COLO829 (cell line): ENCODE measurements around the gene CDK19.

Source experiments
- DNase-seq: peaks from one replicate; pipeline ENCODE4 v3.0.0; 2012; ENCODE audit warnings: low spot score

The CDK19 gene

DNA sequence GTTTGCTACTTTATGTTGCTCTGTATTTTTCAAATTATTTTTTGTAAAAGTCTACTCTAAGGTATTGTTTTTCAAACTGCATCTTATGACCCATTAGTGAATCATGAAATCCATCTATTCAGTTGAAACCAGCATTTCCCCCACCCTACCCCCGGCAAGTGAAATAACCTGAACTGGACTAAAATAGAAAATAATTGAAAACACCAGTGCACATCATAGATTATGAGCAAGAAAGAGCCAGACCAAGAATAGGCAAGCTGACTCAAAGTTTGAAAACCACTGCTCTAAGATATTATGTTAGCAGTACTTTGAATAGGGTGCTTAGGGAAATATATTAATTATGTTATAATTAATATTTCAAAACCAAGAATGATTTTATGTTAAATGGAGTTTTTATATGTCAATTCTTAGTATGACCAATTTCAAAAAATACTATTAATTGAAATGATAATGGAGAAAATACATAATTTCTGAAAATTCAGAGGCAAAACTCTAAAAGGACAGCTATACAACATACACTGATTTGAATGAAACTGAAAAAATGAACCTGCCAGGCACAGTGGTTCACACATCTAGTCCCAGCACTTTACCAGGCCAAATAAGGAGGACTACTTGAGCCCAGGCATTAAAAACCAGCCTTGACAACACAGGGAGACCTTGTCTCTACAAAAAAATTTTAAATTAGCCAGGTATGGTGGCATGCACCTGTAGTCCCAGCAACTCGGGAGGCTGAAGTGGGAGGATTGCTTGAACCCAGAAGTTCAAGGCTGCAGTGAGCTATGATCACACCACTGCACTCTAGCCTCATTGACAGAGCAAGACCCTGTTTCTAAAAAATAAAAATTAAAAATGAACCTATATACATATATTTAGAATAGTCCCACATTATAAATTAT lies 112.0 kb downstream of the CDK19 start:
- no peak for DNase-seq

DNA sequence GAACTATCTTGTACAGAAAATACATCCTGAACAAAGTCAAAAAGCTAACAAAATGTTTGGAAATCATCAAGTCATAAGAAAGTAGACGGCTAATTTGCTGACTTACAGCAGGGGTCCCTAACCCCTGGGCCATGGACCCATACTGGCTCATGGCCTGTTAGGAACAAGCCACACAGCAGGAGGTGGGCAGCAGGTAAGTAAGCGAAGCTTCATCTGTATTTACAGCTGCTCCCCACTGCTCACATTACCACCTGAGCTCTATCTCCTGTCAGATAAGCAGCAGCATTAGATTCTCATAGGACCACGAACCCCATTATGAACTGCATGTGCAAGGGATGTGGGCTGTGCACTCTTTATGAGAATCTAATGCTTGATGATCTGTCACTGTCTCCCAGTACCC lies 115.5 kb downstream of the CDK19 start:
- no peak for DNase-seq

DNA sequence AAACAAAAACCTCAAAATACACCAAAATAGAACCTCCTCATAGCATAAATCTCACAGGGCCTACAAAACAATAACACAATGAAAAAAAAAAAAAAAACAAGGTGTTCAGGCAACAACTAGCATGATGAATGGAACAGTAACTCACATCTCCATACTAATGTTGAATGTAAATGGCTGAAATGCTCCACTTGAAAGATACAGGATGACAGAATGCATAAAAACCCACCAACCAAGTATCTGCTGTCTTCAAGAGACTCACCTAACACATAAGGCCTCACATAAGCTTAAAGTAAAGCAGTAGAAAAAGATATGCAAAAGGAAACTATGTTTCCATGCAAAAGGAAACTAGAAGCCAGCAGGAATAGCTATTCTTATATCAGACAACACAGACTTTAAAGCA lies 121.3 kb downstream of the CDK19 start:
- no peak for DNase-seq

DNA sequence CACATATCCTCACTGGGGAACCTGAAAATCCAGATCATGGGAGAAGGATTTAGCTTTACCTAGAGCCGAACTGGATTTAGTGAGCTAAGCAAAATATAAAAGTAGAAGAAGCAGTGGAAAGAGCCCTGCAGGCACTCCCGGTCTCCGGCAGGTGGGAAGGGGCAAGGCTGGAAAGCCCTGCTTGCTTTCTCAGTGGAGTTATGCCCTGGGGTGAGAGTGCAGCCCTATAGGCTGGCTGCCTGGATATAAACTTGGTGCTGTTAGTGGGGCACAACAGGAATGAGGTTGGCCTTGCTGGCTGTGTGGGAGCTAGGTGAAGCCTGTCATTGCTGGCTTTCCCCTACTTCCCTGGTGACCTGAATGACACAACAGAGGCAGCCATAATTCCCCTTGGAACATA lies 122.0 kb downstream of the CDK19 start:
- DNase-seq, result no peak

DNA sequence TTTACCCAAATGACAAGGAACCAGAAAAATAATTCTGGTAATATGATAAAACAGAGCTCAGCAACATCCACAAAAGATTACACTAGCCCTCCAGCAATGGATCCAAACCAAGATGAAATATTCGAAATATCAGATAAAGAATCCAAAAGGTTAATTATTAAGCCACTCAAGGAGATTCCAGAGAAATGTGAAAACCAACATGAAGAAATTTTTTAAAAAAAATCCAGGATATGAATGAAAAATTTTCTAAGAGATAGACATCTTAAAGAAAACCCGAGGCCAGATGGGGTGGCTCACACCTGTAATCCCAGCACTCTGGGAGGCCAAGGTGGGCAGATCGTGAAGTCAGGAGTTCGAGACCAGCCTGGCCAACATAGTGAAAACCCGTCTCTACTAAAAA lies 124.4 kb downstream of the CDK19 start:
- DNase-seq, result no peak

DNA sequence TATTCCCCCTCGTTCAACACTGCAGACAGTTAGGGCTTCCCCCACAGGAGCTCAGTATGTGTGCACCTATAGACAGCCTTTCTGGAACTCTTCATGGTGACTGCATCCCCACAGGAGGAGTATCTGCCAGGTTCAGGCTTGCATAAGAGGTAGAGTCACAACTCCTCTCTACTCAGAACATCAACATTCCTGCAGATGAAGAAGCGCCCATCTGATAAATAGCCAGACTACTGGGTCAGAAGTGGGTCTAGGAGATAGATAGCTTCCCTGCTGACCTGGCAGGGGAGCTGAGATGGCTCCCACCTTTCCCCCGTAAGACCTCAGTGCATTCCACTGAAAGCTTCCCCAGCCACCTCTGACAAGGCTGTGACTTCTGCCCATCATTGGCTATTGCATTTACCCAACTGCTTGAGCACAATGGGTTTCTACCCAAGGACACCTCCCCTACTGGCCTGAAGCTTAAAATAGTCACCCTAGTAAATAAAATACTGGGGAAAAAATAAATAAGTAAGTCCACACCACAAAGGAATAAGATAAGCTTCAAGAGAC lies 125.1 kb downstream of the CDK19 start:
- no peak for DNase-seq

DNA sequence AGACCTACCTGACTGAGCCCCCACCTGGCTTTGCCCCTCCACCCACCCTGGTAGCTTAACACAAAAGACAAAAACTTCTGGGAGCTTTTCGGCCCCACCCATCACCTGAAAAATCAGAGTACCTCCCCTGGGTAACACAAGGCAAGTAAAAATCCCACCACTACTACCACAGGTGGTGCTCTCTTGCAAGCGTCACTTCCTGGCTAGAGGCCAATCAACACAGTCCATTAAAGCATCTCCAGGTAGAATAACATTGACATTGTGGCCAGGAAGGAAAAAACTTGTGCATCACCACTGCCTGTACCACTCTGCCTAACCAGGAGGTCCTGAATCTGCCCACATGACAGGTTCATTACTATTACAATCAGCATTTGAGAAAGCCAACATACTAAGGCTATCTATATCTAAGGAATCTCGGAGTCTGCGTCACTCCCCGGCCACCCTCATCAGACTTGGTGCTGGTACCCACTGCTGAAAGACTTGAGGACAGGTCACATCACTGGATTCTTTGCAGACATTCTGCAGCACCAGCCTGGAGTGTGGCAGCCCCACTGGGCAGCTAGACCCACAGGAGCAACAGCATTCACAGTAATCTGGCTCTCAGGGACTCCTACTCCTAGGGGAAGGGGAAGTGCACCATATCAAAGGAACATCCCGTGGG lies 125.9 kb downstream of the CDK19 start:
- no peak for DNase-seq

DNA sequence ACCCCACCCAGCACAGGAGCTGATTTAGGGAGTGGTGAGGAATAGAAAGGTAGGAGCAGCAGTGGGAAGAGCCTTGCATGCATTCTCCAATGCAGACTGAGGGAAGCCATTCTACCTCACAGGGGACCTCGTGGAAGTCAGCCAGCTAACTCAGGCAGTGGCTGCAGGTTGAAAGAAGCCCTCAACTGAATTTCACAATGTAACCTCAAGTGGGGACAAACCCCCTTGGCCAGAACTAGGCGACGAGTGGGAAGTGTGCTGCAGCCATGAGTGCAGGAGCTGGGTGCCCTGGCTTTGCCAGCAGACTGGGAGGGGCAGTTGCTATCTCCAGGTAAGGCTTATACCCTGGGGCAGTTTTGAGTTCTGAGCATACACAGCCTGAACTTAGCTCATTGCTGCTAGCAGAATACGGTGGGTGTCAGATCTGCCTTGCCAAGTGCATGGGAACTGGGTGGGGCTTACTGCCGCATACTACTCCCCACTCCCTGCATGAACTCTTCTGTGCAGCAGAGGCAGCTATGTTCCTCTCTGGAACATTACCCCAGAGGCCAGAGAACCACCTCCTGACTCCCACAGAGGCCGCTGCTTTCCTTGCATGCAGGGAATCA lies 126.5 kb downstream of the CDK19 start:
- no peak for DNase-seq

DNA sequence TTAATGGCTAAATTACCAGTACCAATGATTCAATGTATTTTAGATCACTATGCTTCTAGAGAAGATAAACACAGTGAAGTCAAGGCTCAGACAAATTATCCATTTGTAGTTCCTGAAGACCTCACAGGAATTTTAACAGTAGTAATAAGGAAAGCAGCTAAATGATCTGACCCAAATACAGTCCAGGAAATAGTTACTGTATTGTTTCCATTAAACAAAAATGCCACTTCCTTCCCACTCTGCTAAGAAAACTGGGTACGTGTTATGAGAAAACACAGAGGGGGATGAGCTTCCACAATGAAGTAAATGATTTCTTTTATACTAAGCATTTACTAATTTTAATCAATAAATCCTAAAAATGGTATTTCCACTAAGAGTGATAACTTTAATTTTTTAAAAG lies 127.9 kb downstream of the CDK19 start:
- DNase-seq, result no peak

DNA sequence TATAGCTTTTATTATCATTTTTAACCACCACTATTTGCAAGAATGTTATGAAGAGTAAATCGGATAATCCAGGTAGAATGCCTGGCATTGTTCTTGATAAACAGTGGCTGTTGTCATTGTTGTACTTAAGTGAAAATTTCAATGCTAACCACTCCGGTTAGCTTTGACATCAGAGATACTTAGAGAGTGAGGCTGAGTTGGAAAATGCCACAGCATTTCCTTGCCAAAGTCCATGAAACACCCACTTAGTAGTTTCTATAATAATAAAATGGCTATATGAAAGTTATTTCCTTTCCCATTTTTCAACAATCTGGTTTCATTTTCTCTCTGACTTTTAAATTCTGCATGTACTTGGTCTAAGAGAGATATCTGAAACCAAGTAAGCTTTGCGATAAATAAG lies 132.0 kb downstream of the CDK19 start:
- no peak for DNase-seq

DNA sequence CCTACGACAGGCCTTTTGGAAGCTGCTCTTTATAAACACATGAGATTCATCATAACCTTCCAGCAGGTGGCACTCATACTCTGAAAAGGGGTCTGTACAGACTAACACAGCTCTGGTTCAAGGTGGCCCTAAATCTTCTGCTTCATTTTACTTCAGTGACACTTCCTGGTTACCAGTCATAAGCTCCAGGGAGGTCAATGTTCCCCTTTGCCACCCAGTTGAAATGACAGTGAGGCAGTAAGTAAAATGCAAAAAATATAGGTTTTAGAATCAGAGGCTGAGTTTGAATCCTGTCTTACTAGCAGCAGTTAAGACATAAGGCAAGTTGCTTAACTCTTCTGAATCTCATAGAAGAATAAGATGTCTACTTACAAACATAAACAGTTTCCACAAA lies 132.8 kb downstream of the CDK19 start:
- DNase-seq, result peak; percentile 53

DNA sequence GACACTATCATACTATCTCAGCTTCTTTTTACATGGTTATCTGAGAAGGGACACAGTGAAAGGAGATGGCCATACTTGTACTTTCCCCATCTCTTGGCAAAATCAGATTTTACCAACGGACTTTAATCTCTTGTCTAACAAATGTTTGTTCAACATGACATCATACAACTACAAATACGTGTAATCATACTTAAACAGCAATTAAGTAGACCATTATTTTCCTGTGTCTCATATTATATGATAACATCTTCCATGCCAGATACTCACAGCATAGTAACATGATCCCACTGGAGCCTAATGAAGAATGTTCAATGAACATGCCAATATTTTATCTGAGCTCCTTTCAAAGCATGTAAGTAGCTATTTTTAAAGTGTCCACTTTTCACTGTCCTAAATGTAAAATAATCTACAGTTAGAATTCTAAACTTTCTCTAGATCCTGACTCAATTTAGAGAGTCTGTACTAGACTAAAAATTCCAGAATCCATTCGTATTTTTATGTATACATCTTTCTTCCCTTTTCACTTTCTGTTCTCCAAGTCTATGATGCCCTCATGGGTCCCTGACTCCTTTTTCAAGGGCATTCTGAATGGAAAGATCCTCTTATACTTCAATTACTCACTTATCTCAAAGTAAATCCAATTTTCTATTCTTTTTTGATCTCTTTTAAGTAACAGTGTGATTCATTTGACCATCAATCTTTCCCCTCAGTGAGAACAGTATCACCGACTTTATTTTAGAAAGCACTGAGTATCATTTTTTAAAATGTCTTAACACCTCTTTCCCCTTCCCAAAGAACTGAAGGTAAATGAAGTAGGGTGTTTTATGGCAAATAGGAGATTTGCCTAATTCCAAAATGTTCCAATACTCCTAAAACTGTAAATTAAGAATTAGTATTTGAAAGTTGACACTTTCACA lies 133.5 kb downstream of the CDK19 start:
- no peak for DNase-seq

DNA sequence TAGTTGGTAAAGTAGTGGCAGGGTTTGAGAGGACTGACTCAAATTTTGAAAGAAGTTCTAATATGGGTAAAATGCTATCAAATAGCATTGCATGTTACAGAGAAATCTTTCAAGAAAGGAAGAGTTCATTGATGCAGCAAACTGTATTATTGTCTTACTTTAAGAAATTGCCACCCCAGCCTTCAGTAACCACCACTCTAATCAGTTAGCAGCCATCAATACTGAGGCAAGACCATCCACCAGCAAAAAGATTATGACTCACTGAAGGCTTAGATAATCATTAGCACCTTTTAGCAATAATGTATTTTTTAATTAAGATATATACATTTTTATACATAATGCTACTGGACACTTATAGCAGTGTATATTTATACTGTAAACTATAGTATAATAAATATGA lies 138.9 kb downstream of the CDK19 start:
- no peak for DNase-seq

DNA sequence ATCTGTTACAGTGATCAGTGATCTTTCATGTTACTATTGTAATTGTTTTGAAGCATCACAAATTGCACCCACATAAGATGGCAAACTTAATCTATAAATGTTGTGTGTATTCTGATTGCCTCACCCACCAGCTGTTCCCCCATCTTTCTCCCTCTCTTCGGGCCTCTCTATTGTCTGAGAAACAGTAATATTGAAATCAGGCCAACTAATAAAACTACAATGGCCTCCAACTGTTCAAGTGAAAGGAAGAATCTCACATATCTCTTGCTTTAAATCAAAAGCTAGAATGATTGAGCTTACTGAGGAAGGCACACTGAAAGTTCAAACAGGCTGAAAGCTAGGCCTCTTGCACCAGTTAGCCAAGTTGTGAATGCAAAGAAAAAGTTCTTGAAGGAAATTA lies 141.2 kb downstream of the CDK19 start:
- no peak for DNase-seq

DNA sequence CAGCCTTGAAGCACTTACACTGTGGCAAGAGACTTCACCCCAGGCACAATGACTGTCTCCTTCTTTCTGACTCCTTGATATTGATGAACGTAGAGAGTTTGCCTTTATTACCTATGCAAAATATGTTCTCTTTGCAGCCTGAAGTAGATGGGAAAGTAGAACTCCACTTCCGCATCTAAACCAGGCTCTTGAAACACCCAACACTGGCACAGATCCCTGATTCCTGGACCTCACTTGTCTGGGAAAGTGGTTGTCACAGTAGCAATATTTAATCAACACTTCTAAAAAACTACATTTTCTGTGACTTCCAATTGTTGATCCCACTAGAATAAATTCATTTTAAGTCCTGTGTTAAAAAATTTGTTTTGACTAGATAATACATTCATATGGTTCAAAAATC lies 143.1 kb downstream of the CDK19 start:
- no peak for DNase-seq

DNA sequence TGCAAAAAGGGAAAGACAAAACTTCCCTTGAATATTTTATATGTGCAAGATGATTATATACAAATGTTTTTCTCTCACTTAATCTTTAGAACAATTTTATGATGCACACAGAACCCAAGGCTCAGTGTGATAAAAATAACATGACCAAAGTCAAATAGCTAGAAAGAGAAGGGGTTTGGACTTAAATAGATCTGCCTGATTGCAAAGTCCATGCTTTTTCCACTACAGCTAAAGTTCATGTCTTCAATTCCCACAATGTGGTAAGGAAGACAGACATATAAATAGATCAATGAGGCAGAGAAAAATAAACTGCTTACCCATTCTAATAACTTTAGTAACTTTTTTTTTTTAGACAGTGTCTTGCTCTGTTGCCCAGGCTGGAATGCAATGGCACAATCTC lies 143.8 kb downstream of the CDK19 start:
- no peak for DNase-seq

DNA sequence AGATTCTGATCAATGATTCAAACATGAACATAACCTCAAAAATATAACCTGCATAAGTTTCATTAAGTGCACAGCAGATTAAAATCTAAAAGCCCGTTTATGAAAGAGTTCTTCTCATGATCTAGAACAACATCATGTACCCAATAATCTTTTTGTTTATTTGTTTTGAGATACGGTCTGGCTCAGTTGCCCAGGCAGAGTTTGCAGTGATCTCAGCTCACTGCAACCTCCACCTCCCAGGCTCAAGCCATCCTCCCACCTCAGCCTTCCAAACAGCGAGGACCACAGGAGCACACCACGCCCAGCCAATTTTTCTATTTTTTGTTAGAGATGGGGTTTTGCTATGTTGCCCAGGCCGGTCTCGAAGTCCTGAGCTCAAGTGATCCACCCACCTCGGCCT lies 149.7 kb downstream of the CDK19 start:
- no peak for DNase-seq

DNA sequence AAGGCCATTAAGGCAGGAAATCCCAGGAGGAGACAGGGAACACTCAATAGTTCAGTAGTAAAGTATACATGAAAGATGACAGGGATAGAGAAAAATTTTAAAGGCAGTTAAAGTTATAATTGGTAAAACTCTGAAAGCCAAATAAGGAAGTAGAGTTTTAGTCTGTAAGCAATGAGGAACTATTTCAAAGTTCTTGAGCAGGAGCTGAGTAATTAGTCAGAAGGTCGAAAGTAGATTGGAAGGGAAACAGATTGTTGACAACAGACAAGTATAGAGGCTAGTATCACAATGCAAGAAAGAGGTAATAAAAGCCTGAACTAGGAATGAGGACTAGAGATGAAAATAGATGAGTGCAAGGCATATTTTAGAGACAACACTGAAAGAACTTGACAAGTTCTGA lies 150.3 kb downstream of the CDK19 start:
- no peak for DNase-seq

DNA sequence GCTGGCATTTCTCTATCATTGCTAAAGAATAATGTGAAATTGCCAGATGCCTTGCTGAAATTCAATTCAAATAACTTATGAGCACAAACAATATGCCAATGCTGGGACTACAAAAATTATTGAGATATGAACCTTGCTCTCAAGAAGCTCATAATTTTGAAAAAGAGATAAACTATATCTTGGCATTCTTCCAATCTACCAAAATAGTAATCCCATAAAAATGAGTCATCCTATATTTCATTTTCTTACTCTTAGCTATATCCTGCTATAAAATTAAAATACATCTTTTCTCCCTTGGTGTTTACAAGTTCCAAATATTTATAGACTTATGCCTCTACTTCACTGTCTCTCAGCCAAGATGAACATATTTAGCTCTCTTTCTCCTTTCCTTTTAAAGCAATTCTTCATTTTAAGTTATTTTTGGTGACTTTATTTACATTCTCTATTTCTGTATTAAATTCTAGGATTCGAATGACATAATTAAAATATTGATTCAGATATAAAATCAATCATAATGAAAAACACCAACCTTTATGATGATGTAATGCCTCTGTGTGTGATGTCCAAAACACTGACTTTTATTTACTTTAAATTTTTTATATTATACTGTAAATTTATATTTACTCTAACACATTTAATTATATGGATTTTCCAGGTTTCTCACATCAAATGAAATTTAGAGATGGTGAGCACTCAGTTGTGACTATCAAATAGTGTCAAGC lies 152.6 kb downstream of the CDK19 start:
- no peak for DNase-seq

DNA sequence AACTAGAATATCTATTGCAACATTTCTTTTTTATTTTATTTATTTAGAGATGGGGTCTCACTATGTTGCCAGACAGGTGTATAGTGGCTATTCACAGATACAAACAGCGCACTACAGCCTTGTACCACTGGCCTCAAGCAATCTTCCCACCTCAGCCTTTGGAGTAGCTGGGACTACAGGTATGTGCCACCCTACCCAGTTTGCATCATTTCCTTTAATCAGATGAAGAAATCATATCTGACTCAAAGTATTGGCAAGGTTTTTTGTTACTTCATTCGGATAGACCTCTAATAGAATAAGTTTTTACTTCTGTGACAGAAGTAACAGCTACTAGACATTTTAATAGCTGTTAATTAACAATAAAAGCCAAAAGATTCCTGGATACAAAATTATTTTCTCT lies 153.9 kb downstream of the CDK19 start:
- no peak for DNase-seq

DNA sequence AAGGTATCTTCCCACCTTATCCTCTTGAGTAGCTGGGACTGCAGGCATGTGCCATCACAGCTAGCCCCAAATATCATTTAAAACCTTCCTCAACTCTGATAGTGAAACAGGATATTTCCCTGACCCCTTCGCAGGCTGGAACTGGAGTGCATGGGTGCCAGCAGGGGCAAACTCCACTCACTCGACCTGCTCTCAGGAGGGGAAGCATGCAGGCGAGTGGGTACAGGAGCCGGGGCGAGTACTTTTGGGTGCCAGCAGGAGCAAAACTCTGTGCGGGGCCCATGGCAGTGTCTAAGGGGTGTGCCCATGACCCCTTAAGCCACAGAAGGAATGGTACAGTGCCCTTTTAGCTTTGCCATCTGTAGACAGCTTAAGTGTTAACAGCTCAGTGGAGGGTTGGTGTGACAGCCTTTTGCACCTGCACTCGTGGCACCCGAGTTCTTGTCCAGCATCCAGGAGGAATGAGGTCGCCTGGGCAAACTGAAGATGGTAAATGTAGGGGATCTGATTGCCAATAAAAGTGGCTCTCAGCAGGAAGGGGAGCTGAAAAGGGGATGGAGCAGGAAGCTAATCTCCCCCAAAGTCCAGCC lies 155.1 kb downstream of the CDK19 start:
- no peak for DNase-seq
